Measurements from ENCODE around the gene IL5RA. TPM values are rescaled to one million over a fixed set of nuclear protein-coding genes. Genes with fewer than 3 reads are reported as not detected.

Gene IL5RA
- total RNA-seq, 1 experiment from 2014 or later, result not detected

- peaks cover 3 to 18% of the 10 kb centered on the region in 2 experiments; a peak in 2 of 4 replicates for H3K4me1 ChIP-seq (ENCODE audit: control insufficient read depth in 1 of 2, insufficient read depth in 2 of 2, low read length in 2 of 2)
- H3K9me3 ChIP-seq (ENCODE audit: control insufficient read depth in 1 of 2, insufficient read depth in 1 of 2, low read depth in 1 of 2, low read length in 2 of 2), result no peaks in the 10 kb centered on the region
- ChIA-PET CTCF (no interaction called here), POLR2A (no interaction called here), RAD21 (ENCODE audit: low non-redundant PET in 1 of 2, low total read pairs in 2 of 2, uncharacterized antibody in 2 of 2, unreplicated experiment in 2 of 2) (no interaction called here)
- DNase-seq (ENCODE audit: low read depth, low spot score), result no peak
- H3K4me3 ChIP-seq (replicated peaks in 1 of 2; ENCODE audit: low read depth in 1 of 2, low read length in 2 of 2), result peak overlapping the region; percentile 92 to 99
- no peaks in the 10 kb centered on the region for H3K27me3 ChIP-seq (ENCODE audit: insufficient read depth, low read length)
- intact Hi-C loops (cut with micrococcal nuclease), result no loop called here
- peaks cover 45% of the 10 kb centered on the region for H3K79me2 ChIP-seq (ENCODE audit: insufficient read depth, low read length)
- H3K4me2 ChIP-seq (ENCODE audit: low read length), result peak overlapping the region; percentile 97
- no peak for TF ChIP-seq SIN3A (IDR thresholded peaks at IDR 0.05; ENCODE audit: low read depth)
- TF ChIP-seq, protein P1, sequence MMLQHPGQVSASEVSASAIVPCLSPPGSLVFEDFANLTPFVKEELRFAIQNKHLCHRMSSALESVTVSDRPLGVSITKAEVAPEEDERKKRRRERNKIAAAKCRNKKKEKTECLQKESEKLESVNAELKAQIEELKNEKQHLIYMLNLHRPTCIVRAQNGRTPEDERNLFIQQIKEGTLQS (IDR thresholded peaks at IDR 0.05), result no peak
- TF ChIP-seq TCF7L2 (IDR thresholded peaks at IDR 0.05; ENCODE audit: borderline replicate concordance, extremely low read depth, insufficient read depth, insufficient read length), result no peak
- no peak for TF ChIP-seq SRF (IDR thresholded peaks at IDR 0.05; ENCODE audit: low read depth)
- no peak for TF ChIP-seq ELF1 (IDR thresholded peaks at IDR 0.05; ENCODE audit: borderline replicate concordance, low read depth)
- no peak for TF ChIP-seq CEBPB (IDR thresholded peaks at IDR 0.05; ENCODE audit: low read depth)
- no peak for TF ChIP-seq EZH2phosphoT487 (IDR thresholded peaks at IDR 0.05; ENCODE audit: borderline replicate concordance)
- no peak for TF ChIP-seq FOSL1 (IDR thresholded peaks at IDR 0.05; ENCODE audit: low read depth)
- TF ChIP-seq, protein P2, sequence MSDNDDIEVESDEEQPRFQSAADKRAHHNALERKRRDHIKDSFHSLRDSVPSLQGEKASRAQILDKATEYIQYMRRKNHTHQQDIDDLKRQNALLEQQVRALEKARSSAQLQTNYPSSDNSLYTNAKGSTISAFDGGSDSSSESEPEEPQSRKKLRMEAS (IDR thresholded peaks at IDR 0.05), result no peak
- no peak for TF ChIP-seq SP1 (IDR thresholded peaks at IDR 0.05; ENCODE audit: low read depth)
- TF ChIP-seq ZNF274 (IDR thresholded peaks at IDR 0.05; ENCODE audit: low read depth, low read length), result no peak
- no peak for TF ChIP-seq CBX3 (IDR thresholded peaks at IDR 0.05; ENCODE audit: low read depth)
- TF ChIP-seq, protein P3, sequence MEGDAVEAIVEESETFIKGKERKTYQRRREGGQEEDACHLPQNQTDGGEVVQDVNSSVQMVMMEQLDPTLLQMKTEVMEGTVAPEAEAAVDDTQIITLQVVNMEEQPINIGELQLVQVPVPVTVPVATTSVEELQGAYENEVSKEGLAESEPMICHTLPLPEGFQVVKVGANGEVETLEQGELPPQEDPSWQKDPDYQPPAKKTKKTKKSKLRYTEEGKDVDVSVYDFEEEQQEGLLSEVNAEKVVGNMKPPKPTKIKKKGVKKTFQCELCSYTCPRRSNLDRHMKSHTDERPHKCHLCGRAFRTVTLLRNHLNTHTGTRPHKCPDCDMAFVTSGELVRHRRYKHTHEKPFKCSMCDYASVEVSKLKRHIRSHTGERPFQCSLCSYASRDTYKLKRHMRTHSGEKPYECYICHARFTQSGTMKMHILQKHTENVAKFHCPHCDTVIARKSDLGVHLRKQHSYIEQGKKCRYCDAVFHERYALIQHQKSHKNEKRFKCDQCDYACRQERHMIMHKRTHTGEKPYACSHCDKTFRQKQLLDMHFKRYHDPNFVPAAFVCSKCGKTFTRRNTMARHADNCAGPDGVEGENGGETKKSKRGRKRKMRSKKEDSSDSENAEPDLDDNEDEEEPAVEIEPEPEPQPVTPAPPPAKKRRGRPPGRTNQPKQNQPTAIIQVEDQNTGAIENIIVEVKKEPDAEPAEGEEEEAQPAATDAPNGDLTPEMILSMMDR (IDR thresholded peaks at IDR 0.05 in 2 of 3, conservative IDR thresholded peaks at IDR 0.05 in 1 of 3; ENCODE audit: borderline replicate concordance in 1 of 3, insufficient read depth in 1 of 3, low read depth in 2 of 3, low read length in 2 of 3), result no peak
- no peak; the same call in 1 of the 2 replicates for TF ChIP-seq ZFX (IDR thresholded peaks at IDR 0.05)
- no peak for TF ChIP-seq YY1 (IDR thresholded peaks at IDR 0.05; ENCODE audit: extremely low read depth, insufficient replicate concordance, low read depth, low read length)
- TF ChIP-seq POLR2A (IDR thresholded peaks at IDR 0.05; ENCODE audit: borderline replicate concordance, extremely low read depth, insufficient read depth, insufficient read length), result no peak
- TF ChIP-seq EZH2 (IDR thresholded peaks at IDR 0.05), result no peak
- no peak for TF ChIP-seq EGR1 (IDR thresholded peaks at IDR 0.05; ENCODE audit: low read depth)
- no peak for TF ChIP-seq POLR2AphosphoS5 (IDR thresholded peaks at IDR 0.05; ENCODE audit: low read depth, low read length)
- peaks cover 10 to 18% of the 10 kb centered on the region in 2 experiments; a peak in 3 of 4 replicates for H3K36me3 ChIP-seq (ENCODE audit: control insufficient read depth in 1 of 2, insufficient read depth in 2 of 2, low read length in 2 of 2)
- H3K27ac ChIP-seq (ENCODE audit: low read depth, low read length), result peak overlapping the region; percentile 85
- no peak overlapping the region for H2AFZ ChIP-seq (ENCODE audit: low read depth, low read length, poor library complexity, severe bottlenecking)
- no peak for ATAC-seq
- H3K9me2 ChIP-seq (ENCODE audit: insufficient read depth), result no peaks in the 10 kb centered on the region
- TSS peak; percentile 52 for BruUV-seq (replicated peaks)
- peak overlapping the region; percentile 100 for H3K9ac ChIP-seq (ENCODE audit: low read length)
- H4K20me1 ChIP-seq (ENCODE audit: insufficient read depth), result no peaks in the 10 kb centered on the region
Measured at GRCh38 chr3:3127432-3128010, 17.3 kb upstream of the IL5RA start.
